Measurements from ENCODE around the gene ACADVL.

DNA sequence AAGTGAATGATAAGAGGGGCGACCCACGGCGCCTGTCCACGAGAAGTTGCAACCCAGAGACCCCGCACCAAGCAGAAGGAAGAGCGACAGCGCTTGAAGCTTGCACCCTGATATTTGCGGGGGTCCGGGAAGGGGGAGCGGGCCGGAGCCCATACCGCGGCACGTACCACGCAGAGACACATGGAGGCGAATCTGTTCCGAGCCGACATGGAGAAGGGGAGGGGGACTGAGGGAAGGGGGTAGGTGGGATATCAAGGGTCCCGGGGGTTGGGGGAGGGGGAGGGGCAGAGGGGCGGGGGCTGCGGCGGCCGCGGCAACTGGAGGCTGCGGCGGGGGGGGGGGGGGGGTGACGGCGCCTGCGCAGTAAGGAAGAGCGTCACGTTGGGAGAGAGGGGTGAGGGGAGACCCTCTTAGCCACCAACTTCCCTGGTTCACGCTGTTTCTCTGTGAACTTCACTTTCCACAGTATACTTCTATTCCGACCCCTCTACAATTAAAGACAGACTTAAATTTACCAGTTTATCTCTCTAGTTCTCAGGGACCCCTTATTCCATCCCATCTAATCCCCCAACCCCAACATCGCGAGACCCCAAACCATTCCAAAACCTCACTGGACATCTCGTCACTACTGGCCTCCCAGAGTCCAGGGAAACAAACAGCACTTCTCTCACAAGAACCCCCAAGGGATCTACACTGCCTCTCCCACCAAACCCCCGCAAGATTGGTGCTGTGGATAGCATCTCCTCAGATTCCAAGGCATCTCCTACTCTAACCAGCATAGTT, 8.1 kb upstream of the ACADVL start:
- TF ChIP-seq, protein P1, sequence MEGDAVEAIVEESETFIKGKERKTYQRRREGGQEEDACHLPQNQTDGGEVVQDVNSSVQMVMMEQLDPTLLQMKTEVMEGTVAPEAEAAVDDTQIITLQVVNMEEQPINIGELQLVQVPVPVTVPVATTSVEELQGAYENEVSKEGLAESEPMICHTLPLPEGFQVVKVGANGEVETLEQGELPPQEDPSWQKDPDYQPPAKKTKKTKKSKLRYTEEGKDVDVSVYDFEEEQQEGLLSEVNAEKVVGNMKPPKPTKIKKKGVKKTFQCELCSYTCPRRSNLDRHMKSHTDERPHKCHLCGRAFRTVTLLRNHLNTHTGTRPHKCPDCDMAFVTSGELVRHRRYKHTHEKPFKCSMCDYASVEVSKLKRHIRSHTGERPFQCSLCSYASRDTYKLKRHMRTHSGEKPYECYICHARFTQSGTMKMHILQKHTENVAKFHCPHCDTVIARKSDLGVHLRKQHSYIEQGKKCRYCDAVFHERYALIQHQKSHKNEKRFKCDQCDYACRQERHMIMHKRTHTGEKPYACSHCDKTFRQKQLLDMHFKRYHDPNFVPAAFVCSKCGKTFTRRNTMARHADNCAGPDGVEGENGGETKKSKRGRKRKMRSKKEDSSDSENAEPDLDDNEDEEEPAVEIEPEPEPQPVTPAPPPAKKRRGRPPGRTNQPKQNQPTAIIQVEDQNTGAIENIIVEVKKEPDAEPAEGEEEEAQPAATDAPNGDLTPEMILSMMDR (IDR thresholded peaks at IDR 0.05; ENCODE audit: low read depth, low read length, missing input control) = no peak
- no peak for TF ChIP-seq SP1 (IDR thresholded peaks at IDR 0.05)
- TF ChIP-seq GABPA (IDR thresholded peaks at IDR 0.05 in 1 of 2, conservative IDR thresholded peaks at IDR 0.05 in 1 of 2) = no peak
- TF ChIP-seq TAF1 (conservative IDR thresholded peaks at IDR 0.05) = no peak
- TF ChIP-seq RAD21 (IDR thresholded peaks at IDR 0.05) = no peak
- TF ChIP-seq, protein P2, sequence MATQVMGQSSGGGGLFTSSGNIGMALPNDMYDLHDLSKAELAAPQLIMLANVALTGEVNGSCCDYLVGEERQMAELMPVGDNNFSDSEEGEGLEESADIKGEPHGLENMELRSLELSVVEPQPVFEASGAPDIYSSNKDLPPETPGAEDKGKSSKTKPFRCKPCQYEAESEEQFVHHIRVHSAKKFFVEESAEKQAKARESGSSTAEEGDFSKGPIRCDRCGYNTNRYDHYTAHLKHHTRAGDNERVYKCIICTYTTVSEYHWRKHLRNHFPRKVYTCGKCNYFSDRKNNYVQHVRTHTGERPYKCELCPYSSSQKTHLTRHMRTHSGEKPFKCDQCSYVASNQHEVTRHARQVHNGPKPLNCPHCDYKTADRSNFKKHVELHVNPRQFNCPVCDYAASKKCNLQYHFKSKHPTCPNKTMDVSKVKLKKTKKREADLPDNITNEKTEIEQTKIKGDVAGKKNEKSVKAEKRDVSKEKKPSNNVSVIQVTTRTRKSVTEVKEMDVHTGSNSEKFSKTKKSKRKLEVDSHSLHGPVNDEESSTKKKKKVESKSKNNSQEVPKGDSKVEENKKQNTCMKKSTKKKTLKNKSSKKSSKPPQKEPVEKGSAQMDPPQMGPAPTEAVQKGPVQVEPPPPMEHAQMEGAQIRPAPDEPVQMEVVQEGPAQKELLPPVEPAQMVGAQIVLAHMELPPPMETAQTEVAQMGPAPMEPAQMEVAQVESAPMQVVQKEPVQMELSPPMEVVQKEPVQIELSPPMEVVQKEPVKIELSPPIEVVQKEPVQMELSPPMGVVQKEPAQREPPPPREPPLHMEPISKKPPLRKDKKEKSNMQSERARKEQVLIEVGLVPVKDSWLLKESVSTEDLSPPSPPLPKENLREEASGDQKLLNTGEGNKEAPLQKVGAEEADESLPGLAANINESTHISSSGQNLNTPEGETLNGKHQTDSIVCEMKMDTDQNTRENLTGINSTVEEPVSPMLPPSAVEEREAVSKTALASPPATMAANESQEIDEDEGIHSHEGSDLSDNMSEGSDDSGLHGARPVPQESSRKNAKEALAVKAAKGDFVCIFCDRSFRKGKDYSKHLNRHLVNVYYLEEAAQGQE (IDR thresholded peaks at IDR 0.05) = no peak
- TF ChIP-seq, protein P3, sequence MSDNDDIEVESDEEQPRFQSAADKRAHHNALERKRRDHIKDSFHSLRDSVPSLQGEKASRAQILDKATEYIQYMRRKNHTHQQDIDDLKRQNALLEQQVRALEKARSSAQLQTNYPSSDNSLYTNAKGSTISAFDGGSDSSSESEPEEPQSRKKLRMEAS (IDR thresholded peaks at IDR 0.05) = no peak
- TF ChIP-seq YY1 (IDR thresholded peaks at IDR 0.05) = no peak
- TF ChIP-seq, protein P4, sequence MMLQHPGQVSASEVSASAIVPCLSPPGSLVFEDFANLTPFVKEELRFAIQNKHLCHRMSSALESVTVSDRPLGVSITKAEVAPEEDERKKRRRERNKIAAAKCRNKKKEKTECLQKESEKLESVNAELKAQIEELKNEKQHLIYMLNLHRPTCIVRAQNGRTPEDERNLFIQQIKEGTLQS (IDR thresholded peaks at IDR 0.05) = no peak
- no peak for TF ChIP-seq EGR1 (IDR thresholded peaks at IDR 0.05; ENCODE audit: low read depth in 2 of 2)
- TF ChIP-seq HNF4G (IDR thresholded peaks at IDR 0.05) = no peak
- TF ChIP-seq JUND (IDR thresholded peaks at IDR 0.05) = no peak
- TF ChIP-seq RXRA (IDR thresholded peaks at IDR 0.05) = no peak

Data from liver (tissue), 3 donors.